Erythroblast (primary cell): ENCODE results near the gene FAM13A.

Experiments used
- GATA1 ChIP-seq: IDR thresholded peaks from 2 replicates; pipeline ENCODE4 v1.6.1; 2011; ENCODE audit warnings: low read depth, mild to moderate bottlenecking, control low read depth, low read length, moderate library complexity
- POLR2A ChIP-seq: IDR thresholded peaks from 2 replicates; pipeline ENCODE4 v1.6.1; 2011; ENCODE audit warnings: mild to moderate bottlenecking, low read length

DNA sequence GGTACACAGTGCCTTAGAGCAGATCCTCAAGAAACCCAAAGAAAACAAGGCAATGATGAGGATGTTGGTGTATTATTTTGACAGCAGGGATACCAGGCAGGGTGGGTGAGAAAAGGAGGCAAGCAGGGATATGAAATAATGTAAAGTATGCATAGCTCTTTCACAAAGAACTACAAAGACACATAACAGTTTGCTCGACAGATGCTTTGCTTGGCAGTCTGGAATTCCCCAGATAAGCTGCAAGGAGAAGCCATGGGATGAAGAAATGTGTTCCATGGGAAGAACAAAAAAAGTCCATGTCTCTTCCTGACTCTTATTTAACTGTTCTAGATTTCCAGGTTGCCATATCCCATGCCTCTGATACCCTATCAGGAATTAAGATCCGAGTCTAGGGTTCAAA, 75.4 kb downstream of the FAM13A start:
- no peak for TF ChIP-seq POLR2A
- TF ChIP-seq GATA1 = no peak
